ENCODE results near the gene B3GNT9. TPM values are rescaled to one million over a fixed set of nuclear protein-coding genes. Genes with fewer than 3 reads are reported as not detected.
"Not testable (repeated sequence)": the region's sequence is repeated elsewhere in the genome, so short reads cannot be mapped to it uniquely, and the experiment has no call there.

The B3GNT9 gene
- total and polyA plus RNA-seq, 11 donors: 6.4 to 17.5 (median 11.9) TPM

GRCh38 chr16:67137605-67138004 is 13.2 kb downstream of the B3GNT9 start:
- DNase-seq: no peak
- TF ChIP-seq CTCF (IDR thresholded peaks at IDR 0.05) (no peak), POLR2A (IDR thresholded peaks at IDR 0.05) (no peak)
- 50 to 63% (median 61%) methylated on average over 3 of the region's 3 CpGs for WGBS, 4 donors

GRCh38 chr16:67129422-67129821 is 21.4 kb downstream of the B3GNT9 start:
- ATAC-seq (peak in 2 of 4 donors; percentile 38 to 42), DNase-seq (no peak)
- peaks cover 0 to 9% (median 0%) of the 10 kb centered on the region in 12 donors for H3K4me1 ChIP-seq
- intact Hi-C loops (cut with DNase I): no loop called here
- no peaks in the 10 kb centered on the region for H3K27me3 ChIP-seq
- no peaks in the 10 kb centered on the region for H3K9me3 ChIP-seq
- TF ChIP-seq CTCF (IDR thresholded peaks at IDR 0.05) (no peak), POLR2A (IDR thresholded peaks at IDR 0.05) (no peak)
- WGBS, 4 donors: 71 to 92% (median 75%) methylated on average over 3 of the region's 3 CpGs
- H3K4me3 ChIP-seq: no peak overlapping the region
- H3K27ac ChIP-seq: no peak overlapping the region
- H3K36me3 ChIP-seq: peaks cover 0 to 91% (median 67%) of the 10 kb centered on the region in 9 donors

More at GRCh38 chr16:67137605-67138004, 13.2 kb downstream of the B3GNT9 start:
- Histone ChIP-seq H3K4me3 (no peak overlapping the region), H3K27me3 (no peaks in the 10 kb centered on the region), H3K4me1 (no peaks in the 10 kb centered on the region), H3K27ac (no peak overlapping the region), H3K9me3 (no peaks in the 10 kb centered on the region), H3K36me3 (peaks cover 0 to 100% (median 98%) of the 10 kb centered on the region in 9 donors)
- intact Hi-C loops (cut with DNase I): no loop called here
- ATAC-seq: no peak

GRCh38 chr16:67128887-67129286 is 21.9 kb downstream of the B3GNT9 start:
- Histone ChIP-seq H3K9me3 (no peaks in the 10 kb centered on the region), H3K27ac (no peak overlapping the region), H3K27me3 (no peaks in the 10 kb centered on the region), H3K4me1 (peaks cover 0 to 9% (median 0%) of the 10 kb centered on the region in 12 donors), H3K36me3 (peaks cover 0 to 91% (median 66%) of the 10 kb centered on the region in 9 donors), H3K4me3 (no peak overlapping the region)
- no peak for ATAC-seq
- TF ChIP-seq POLR2A (IDR thresholded peaks at IDR 0.05): no peak
- TF ChIP-seq CTCF (IDR thresholded peaks at IDR 0.05): no peak
- intact Hi-C loops (cut with DNase I): no loop called here
- DNase-seq: no peak
- 92 to 100% (median 95%) methylated on average over 1 to 3 of the region's 3 CpGs for WGBS, 4 donors

GRCh38 chr16:67128417-67128816 is 22.4 kb downstream of the B3GNT9 start:
- Histone ChIP-seq H3K9me3 (no peaks in the 10 kb centered on the region), H3K4me1 (peaks cover 0 to 9% (median 0%) of the 10 kb centered on the region in 12 donors), H3K36me3 (peaks cover 0 to 91% (median 67%) of the 10 kb centered on the region in 9 donors), H3K27me3 (no peaks in the 10 kb centered on the region), H3K4me3 (no peak overlapping the region), H3K27ac (no peak overlapping the region)
- intact Hi-C loops (cut with DNase I): no loop called here
- DNase-seq: no peak
- ATAC-seq: no peak
- no peak for TF ChIP-seq CTCF (IDR thresholded peaks at IDR 0.05)

GRCh38 chr16:67122799-67123198 is 28.0 kb downstream of the B3GNT9 start:
- WGBS, 4 donors: 95 to 100% (median 98%) methylated on average over 5 of the region's 5 CpGs
- intact Hi-C loops (cut with DNase I); H3K27me3 ChIP-seq; DNase-seq; ATAC-seq; H3K4me3 ChIP-seq; H3K27ac ChIP-seq; H3K9me3 ChIP-seq; H3K4me1 ChIP-seq: not testable (repeated sequence)
- H3K36me3 ChIP-seq: peaks cover 0 to 84% (median 61%) of the 10 kb centered on the region in 9 donors

All from heart left ventricle (tissue), 16 donors.